Measurements from ENCODE around the gene SCYL2.

The SCYL2 gene

GRCh38 chr12:100383586-100384558 lies 116.9 kb downstream of the SCYL2 start:
- TF ChIP-seq, protein P1, sequence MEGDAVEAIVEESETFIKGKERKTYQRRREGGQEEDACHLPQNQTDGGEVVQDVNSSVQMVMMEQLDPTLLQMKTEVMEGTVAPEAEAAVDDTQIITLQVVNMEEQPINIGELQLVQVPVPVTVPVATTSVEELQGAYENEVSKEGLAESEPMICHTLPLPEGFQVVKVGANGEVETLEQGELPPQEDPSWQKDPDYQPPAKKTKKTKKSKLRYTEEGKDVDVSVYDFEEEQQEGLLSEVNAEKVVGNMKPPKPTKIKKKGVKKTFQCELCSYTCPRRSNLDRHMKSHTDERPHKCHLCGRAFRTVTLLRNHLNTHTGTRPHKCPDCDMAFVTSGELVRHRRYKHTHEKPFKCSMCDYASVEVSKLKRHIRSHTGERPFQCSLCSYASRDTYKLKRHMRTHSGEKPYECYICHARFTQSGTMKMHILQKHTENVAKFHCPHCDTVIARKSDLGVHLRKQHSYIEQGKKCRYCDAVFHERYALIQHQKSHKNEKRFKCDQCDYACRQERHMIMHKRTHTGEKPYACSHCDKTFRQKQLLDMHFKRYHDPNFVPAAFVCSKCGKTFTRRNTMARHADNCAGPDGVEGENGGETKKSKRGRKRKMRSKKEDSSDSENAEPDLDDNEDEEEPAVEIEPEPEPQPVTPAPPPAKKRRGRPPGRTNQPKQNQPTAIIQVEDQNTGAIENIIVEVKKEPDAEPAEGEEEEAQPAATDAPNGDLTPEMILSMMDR (IDR thresholded peaks at IDR 0.05; ENCODE audit: low read depth, low read length): no peak
- no peak overlapping the region for H3K4me3 ChIP-seq (ENCODE audit: low read depth, low read length)

DNA sequence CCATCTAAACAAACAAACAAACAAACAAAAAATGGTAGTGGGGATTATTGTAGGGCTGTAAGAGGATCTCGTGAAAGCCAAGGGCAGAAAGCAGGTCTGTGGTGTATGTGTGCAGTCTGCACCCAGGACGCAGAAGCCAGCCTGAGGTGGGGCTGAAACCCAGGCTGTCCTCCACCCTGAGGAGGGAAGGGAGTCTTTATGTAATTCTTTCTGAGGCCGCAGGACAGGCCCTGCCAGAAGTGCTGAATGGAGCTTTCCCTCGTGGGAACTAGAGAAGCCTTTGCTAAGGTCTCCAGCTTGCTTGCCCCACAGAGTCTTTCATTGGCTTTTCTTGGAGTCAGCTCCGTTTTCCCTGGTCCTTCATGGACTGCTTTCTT lies 117.6 kb downstream of the SCYL2 start:
- TF ChIP-seq, protein P1 (IDR thresholded peaks at IDR 0.05; ENCODE audit: low read depth, low read length): no peak
- H3K4me3 ChIP-seq (ENCODE audit: low read depth, low read length): no peak overlapping the region

GRCh38 chr12:100388382-100388781 lies 121.4 kb downstream of the SCYL2 start:
- H3K4me3 ChIP-seq (ENCODE audit: low read depth, low read length): no peak overlapping the region
- TF ChIP-seq, protein P1 (IDR thresholded peaks at IDR 0.05; ENCODE audit: low read depth, low read length): no peak

All from WI38 (cell line).